Adipose tissue (tissue), 3 donors: ENCODE measurements around the gene CLDN9. TPM values are rescaled to one million over a fixed set of nuclear protein-coding genes. Genes with fewer than 3 reads are reported as not detected.

Experiments used
- H3K27ac ChIP-seq: one replicate; pipeline ENCODE4 v1.5.1; 2013; ENCODE audit warnings: low read depth, low read length
- WGBS, 3 donors: extraction: QIAGEN DNeasy Blood & Tissue Kit; methylation state at CpG; one replicate each; pipeline ENCODE4 v1.1.7; 2013; 5-methylcytosine and 5-hydroxymethylcytosine counted together
- polyA plus RNA-seq, 3 donors: library from polyadenylated mRNA; stranded (reverse); fragments of 200-250 nt; gene quantifications; one replicate each; pipeline ENCODE4 v1.2.3, GENCODE V29; 2013
- donor health status: healthy with polysubstance abuse.
- donor health status: Bipolar disorder and iron deficiency.
- donor health status: healthy.

The CLDN9 gene
- polyA plus RNA-seq, 3 donors, result 0.30 to 2.8 TPM; not detected in 1

DNA sequence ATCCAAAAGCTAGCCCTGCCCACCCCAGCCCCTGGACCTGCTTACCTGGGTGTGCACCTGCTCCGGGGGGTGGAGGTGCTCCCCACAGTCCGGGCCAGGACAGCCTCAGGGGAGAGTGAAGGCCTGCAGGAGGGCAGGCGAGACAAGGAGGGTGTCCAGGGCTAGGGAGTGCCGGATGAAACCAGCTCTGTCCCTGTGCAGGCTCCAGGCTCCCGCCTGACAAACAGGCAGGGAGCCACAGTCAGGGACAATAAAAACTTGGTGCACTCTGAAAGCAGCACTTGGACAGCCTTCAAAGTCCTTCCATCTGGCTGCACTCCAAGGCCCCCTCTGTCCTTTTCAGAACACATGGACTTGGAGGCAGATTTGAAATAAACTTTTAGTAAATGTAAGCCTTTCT, 39.6 kb upstream of the CLDN9 start:
- WGBS, 3 donors, result 78 to 89% (median 79%) methylated on average over 5 of the region's 5 CpGs
- no peak overlapping the region for H3K27ac ChIP-seq

DNA sequence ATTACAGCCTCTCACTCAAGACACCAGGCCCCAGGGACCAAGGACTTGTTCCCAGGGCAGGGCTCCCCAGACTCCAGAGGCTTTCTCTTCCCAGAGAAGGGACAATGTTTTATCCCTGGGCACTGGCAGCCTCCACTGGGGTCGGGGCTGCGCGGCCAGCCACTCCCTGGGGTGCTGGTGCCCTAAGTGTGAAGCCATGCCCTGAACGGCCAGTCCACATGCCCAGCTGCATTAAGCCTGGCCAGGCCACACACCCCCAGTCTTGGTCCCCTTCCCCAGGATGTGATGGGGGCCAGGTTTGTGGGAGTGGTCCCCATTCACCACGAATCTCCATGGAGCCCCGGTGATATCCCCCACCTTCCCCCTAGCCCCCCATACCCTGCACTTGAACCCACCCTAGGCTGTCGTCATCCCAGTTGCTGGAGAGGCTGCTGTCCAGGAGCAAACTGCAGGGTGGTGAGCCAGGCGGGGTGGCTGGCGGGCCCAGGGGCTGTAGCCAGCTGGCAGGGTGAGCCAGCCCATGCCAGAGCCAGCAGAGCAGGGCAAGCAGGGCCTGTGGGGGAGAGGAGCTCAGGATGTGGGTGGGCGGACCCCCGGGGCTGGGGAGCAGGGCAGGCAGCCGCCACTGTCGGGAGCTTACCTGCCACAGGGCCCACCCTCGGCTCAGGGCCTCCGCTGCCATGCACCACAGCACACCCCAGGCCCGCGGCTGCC, 39.0 kb upstream of the CLDN9 start:
- WGBS, 3 donors, result 86 to 89% (median 86%) methylated on average over 14 to 17 of the region's 17 CpGs
- no peak overlapping the region for H3K27ac ChIP-seq

DNA sequence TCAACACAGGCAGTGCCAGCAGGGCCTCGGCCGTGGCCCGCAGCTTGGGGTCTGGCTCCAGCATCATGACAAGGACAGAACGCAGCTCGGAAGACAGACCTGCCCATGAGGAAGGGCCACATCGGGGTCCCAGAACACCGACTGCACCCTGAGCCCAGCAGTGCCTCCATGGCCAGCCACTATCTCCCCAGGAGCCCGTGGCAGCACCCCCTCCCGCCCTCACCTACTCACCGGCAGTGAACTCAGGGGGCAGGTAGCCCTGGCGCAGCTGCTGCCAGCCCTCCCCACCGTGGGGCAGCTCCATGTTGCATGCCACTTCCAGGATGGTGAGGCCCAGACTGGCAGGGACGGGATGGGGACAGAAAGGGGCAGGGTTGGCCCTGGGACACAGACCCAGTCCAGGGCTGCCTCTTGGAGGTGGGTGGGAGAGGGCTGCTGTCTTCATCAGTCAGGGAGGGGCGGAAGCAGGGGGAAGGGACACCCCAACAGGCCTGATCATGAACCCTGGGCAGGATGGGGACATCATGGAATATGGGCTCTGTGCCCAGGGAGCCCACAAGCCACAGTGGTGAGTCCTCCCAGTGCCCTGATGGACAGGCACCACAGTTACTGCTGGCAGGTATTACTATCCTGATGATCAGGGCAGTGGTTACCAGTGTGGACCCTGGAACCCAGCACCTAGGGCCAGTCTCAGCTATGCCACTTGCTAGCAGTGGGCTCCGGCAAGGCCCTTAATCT, 38.2 kb upstream of the CLDN9 start:
- H3K27ac ChIP-seq, result no peak overlapping the region
- WGBS, 3 donors, result 93 to 95% (median 94%) methylated on average over 14 to 15 of the region's 15 CpGs

DNA sequence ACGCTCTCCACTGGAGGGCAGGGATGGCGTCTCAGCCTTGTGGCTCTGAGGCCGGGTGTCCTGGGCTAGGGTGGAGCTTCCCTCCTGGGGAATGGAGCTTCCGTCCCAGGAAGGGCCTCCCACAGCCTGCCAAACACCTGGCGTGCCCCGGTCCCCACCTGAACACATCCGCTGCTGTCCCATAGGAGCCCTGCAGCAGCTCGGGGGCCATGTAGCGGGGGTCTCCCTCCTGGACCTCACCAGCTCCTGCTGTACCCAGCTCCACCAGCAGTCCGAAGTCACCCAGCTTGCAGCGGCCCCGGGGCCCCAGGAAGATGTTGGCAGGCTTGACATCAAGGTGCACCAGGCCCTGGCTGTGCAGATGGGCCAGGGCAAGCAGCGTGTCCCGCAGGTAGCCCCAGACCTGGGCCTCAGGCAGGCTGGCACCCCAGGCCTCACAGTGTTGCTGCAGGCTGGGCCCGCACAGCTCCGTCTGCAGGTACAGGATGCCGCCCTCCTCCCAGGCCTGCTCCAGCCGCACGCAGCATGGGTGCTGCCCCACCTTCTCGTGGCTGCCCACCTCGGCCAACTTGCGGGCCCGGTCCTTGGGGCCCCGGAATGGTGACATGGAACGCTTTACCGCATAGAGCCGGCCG, 37.4 kb upstream of the CLDN9 start:
- 93 to 96% (median 95%) methylated on average over 28 of the region's 28 CpGs for WGBS, 3 donors
- no peak overlapping the region for H3K27ac ChIP-seq

DNA sequence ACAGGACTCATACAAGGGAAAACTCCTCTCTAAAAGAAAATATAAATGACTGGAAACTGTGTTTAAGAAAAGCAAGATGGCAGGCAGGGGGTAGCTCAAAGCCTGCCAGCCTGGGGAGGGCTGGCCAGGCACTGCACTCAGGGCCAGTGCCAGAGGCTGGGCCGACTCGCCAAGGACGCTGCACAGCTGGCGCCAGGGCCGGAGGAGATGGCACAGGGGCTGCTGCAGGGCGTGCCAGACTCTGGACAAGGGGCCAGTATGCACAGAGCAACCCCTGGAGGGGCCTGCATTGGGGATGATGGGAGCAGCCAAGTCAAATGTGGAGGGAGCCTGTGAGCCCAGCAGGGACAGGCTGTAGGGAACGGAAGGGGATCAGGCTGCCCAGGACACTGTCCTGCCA, 36.5 kb upstream of the CLDN9 start:
- 62 to 94% (median 91%) methylated on average over 7 of the region's 7 CpGs for WGBS, 3 donors
- no peak overlapping the region for H3K27ac ChIP-seq

DNA sequence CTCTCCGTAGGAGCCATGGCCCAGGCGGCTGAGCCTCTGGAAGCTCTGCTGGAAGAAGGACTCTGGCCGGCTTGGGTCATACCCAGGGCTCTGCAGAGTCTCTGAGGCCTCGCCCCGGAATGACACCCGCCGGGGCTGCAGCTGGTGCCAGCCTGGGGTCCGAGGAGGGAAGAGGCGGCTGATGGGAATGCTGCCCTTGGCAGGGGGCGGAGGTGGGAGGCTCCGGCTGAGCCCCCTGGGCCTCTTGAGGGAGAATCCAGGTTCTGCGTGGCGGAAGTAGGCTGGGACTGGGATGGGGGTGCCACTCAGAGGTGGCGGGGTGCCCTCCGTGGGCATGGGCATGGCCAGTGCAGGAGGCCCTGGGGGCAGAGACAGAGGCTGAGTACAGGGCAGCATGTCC, 36.0 kb upstream of the CLDN9 start:
- no peak overlapping the region for H3K27ac ChIP-seq
- 94 to 95% (median 94%) methylated on average over 14 to 15 of the region's 15 CpGs for WGBS, 3 donors

DNA sequence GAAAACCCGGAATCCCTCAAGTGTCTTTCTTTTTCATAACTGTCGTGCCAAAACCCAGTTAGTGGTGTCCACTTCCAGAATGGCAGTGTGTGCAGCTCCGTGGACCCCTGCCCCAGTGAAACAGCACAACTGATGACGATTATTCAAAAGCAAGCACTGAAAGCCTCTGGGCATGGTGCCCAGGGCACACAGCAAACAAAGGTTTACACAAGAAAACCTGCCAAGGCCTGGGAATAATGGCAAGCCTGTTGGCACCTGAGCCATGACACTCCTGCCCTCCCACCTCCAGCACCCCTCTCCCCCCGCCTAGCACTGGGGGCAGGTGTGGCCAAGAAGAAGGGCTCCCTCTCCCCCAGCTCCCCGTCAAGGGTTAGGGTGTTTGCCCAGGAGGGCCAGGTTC, 35.3 kb upstream of the CLDN9 start:
- 36 to 90% (median 78%) methylated on average over 6 of the region's 6 CpGs for WGBS, 3 donors
- no peak overlapping the region for H3K27ac ChIP-seq

DNA sequence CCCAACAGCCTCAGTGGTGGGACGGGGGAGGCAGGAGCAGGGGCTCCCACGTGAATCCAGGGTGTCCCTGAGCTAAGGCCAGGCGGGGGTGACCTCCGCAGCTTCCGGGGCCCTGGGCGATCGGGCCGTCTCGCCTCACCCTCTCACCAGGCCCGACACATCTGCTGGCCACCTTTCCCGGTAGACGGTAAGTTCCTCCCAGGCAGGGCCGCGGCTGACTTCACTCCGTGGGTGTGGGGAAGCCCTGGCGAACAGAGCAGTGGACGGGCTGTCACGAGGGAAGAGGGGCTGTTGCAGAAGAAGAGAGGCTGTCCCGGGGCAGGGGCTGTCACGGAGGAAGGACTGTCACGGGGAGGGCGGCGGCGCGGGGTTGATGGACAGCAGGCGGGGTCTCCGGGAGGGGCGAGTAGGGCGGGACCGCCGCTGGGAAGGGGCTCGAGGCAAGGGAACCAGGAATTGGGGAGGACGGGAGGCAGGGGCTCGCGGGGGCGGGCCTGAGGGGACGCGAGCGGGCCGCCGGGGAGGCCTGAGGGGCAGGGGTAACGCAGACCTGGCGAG, 33.0 kb upstream of the CLDN9 start:
- H3K27ac ChIP-seq, result no peak overlapping the region
- WGBS, 3 donors, result 7 to 8% (median 7%) methylated on average over 42 to 43 of the region's 43 CpGs

DNA sequence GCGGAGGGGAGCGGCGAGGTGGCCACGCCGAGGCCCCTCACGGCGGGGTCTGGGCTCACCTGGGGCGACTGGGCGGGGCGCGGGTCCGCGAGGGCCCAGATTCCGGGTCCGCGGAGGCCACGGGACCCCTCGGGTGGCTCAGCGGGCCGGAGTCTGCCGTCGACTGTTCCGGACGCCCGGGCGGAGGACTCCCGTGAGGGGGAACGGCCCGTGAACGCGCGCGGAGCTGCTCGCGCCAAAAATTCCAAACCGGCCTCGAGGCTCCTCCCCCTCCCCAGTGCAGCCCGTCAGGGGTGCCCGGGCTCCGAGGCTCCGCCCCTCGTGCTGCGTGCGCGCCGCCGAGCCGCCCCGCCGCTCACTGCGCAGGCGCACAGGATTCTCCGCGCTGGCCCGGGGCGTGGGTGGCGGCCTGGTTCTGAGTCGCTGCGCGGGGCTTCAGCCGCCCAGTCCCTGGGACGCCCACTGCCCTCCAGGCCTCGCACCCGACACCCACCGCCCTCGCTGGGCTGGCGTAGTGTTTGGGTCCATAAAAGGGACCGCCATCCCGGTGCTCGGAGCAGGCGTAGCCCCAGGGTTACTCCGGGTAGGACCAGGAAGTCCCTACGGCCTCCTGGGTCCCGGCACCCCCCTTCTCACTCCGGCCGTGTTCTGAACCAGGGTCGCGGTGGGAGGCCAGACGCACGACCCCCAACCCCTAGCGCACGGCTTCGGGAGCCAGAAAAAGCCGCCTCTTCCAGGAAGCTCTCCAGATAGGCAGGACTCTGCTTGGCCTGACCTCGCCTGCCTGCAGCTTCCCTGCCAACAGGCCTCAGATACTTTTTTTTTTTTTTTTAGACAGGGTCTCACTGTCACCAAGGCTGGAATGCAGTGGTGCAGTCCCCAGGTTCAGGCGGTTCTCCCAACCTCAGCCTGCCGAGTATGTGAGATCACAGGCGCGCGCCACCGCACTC, 32.2 kb upstream of the CLDN9 start, which contains the start of gene PKMYT1:
TSS of gene PKMYT1 (minus strand) at position 220 of the 950 bp plus-strand sequence. CDS start 789 bp downstream, outside the sequence.
- 5 to 7% (median 6%) methylated on average over 68 to 91 of the region's 91 CpGs for WGBS, 3 donors
- no peak within 1 kb of the TSS for H3K27ac ChIP-seq

DNA sequence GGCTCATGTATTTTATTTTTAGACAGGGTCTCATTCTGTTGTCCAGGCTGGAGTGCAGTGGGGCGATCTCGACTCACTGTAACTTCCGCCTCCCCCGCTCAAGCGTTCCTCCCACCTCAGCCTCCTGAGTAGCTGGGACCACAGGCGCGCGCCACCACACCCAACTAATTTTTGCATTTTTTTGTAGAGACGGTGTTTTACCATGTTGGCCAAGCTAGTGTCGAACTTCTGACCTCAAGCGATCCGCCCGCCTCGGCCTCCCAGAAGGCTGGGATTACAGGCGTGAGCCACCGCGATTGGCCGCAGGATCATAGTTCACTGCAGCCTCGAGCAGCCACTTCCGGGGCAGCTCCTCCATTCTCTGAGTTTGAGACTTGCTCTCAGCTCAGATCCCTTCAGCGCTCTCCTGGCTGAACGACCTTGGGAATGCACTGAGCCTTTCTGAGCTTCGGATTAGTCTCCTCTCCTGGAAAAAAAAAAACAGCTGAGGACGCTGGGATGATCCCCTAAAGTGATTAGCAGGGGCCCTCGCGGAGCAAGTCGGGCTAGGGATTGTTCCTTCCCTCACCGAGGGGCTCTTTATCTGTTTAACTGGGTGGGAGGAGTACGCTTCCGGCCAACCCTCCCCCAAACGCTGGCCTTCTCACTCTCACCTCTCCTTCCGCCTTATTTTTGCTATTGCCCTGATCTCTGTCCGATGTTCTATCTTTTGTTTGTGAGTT, 31.4 kb upstream of the CLDN9 start:
- WGBS, 3 donors, result 44 to 63% (median 59%) methylated on average over 33 of the region's 33 CpGs
- no peak overlapping the region for H3K27ac ChIP-seq

DNA sequence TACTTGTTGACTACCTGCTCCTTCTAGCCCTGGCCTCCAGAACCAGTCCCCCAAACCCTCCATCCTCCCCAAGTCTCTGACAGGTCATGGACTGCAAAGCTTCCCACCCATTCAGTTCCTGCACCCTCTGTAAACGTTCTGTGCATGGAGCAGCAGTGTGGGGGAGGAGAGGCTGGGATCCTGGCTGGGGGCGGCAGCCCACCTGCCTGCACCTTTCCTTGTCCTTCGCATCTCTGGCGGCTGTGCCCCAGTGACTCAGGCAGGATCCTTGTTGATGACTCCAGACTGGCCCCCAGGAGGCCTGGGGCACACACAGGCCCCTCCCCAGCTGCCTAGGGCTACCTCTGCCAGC, 30.8 kb upstream of the CLDN9 start:
- WGBS, 3 donors, result 75 to 82% (median 75%) methylated on average over 4 of the region's 4 CpGs
- no peak overlapping the region for H3K27ac ChIP-seq

DNA sequence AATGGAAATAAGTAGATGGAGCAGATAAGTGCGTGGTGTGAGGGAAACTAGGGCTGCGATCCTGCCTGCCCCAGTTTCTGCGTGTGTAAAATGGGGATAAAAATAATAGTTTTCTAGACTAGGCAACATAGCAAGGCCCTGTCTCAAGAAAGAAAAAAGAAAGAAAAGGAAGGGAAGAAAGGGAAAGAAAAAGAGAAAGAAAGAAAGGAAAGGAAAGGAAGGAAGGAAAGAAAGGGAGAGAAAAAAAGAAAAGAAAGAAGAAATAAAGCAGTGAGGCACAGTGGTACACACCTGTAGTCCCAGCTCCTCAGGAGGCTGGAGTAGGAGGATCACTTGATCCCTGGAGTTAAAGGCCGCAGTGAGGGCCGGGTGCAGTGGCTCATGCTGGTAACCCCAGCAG, 30.3 kb upstream of the CLDN9 start:
- no peak overlapping the region for H3K27ac ChIP-seq
- WGBS, 3 donors, result 91 to 93% (median 92%) methylated on average over 5 of the region's 5 CpGs

DNA sequence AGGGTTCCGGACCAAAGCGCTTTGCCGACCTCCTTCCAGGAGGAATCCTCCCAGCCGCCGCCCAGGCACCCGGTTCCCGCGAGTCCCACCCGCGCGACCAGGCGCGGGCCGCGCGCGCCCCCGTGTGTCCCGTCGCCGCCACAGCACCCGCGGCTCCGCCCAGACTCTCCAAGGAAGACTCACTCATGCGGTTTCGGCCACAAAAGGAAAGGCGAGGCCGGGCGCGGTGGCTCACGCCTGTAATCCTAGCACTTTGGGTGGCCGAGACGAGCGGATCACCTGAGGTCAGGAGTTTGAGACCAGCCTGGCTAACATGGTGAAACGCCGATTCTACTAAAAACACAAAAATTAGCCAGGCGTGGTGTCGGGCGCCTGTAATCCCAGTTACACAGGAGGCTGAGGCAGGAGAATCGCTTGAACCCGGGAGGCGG, 29.0 kb upstream of the CLDN9 start:
- WGBS, 3 donors, result 8 to 9% (median 8%) methylated on average over 42 of the region's 42 CpGs

DNA sequence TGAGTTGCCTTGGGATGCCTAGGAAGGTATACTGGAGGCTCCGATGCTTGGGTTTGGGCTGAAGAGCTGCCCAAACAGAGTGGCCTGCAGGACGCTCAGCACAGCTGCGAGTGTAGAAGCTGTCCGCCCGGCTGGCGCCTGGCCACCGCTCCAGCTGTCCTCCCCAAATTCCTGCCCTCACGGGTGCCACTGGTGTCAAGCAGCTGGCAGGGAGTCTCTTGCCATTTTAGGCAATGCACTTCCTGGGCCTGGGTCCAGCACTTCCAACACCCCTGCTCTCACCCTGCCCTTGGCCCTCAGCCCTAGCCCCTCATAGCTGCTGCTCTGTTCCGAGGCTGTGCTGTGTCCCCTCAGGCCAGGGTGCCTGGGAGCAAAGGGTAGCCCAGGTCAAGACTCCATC, 27.3 kb upstream of the CLDN9 start:
- no peak overlapping the region for H3K27ac ChIP-seq
- 20 to 83% (median 59%) methylated on average over 9 of the region's 9 CpGs for WGBS, 3 donors

More for the DNA sequence above, 29.0 kb upstream of the CLDN9 start:
- H3K27ac ChIP-seq, result no peak overlapping the region

DNA sequence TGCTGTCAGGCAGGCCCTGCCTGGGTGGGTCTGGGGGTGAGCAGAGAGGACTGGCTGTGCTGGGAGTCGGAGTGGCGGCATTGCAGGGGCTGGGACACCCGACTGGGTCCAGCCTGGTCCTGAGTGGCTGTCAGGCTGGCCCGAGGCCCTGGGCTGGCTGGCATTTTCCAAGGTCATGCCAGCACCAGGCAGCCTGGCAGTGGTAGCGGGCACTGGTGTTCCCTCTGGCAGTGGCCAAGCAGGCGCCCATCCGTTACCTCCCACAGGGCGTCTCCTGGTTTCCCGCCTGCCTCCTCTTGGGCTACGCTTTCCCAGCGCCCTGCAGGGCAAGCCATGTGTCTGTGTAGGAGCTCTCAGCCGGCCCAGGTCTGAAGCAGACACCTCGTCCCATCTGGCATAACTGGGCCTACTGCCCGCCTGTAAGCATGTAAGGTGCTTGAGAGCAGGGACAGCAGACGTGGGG, 26.8 kb upstream of the CLDN9 start:
- H3K27ac ChIP-seq, result no peak overlapping the region
- 28 to 83% (median 72%) methylated on average over 15 of the region's 15 CpGs for WGBS, 3 donors

DNA sequence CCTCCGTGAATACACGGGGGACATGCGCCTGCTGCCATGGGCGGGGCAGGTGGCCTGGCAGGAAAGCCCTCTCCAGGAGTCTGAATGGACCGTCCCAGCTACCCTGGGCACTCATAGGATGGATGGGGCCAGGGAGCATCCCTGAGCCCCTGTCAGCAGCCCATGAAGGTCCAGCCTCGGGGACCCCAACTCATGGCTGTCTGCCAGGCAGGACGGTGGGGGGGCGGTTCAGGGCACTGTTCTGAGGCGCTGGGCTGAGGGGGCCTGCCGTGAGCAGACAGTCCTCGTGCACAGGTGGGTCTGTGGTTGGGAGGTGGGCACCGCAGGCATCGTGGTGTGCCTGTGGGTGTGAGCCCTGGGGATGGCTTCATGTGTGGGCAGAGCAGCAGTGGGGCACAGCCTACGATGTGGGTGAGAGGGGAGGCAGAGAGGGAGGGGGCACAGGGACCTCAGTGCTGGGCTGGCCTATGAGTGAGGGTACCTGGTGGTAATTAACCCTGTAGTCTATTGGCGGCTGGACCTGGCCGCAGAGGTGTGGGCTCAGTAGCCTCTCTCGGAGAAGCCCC, 26.0 kb upstream of the CLDN9 start:
- 79 to 85% (median 82%) methylated on average over 17 of the region's 17 CpGs for WGBS, 3 donors
- H3K27ac ChIP-seq, result no peak overlapping the region

DNA sequence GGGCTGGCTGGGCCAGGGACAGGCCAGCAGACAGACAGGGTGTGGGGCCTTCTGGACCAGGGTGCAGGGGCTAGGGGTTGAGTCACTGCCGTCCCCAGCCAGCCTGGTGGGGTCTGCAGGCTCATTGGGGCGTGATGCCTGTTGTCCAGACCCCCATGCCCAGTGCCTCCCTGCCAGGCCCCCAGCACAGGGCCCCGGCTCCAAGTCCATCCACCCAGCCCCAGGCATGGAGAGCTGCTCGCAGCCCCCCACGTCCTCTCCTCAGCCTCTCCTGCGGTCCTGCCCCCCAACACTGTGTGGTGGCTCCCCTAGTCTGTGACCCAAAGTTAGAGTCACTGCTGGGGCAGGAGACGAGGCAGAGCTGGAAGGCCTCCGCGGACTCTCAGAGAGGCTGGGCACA, 25.4 kb upstream of the CLDN9 start:
- no peak overlapping the region for H3K27ac ChIP-seq
- WGBS, 3 donors, result 77 to 92% (median 84%) methylated on average over 8 to 9 of the region's 9 CpGs
